Measurements from ENCODE around the gene CAPN9.

The CAPN9 gene

GRCh38 chr1:230822092-230822581 lies 74.9 kb downstream of the CAPN9 start:
- CTCF ChIA-PET, result no interaction called here
- no peak for TF ChIP-seq HOXA7 (CRISPR knock-in tag; IDR thresholded peaks at IDR 0.05; ENCODE audit: borderline replicate concordance)
- TF ChIP-seq ZNF350 (tag by site-specific recombination; IDR thresholded peaks at IDR 0.05), result no peak
- no peak for TF ChIP-seq BCL11B (tag by site-specific recombination; IDR thresholded peaks at IDR 0.05; ENCODE audit: low read depth)
- no peak for TF ChIP-seq ZBTB44 (tag by site-specific recombination; IDR thresholded peaks at IDR 0.05)
- no peak for TF ChIP-seq ZNF76 (tag by site-specific recombination; IDR thresholded peaks at IDR 0.05; ENCODE audit: borderline replicate concordance, low read depth)
- TF ChIP-seq ZNF292 (tag by site-specific recombination; IDR thresholded peaks at IDR 0.05; ENCODE audit: borderline replicate concordance, low read depth), result no peak
- no peak for TF ChIP-seq ZNF600 (tag by site-specific recombination; IDR thresholded peaks at IDR 0.05)
- no peak for TF ChIP-seq IKZF3 (tag by site-specific recombination; IDR thresholded peaks at IDR 0.05)
- no peak for TF ChIP-seq ZNF544 (tag by site-specific recombination; IDR thresholded peaks at IDR 0.05)
- POLR2A ChIA-PET, result interaction anchor here (0.5 kb wide), 1 partner anchor 197 kb away, joined by 3 read pairs; no protein-coding TSS in a partner anchor

DNA sequence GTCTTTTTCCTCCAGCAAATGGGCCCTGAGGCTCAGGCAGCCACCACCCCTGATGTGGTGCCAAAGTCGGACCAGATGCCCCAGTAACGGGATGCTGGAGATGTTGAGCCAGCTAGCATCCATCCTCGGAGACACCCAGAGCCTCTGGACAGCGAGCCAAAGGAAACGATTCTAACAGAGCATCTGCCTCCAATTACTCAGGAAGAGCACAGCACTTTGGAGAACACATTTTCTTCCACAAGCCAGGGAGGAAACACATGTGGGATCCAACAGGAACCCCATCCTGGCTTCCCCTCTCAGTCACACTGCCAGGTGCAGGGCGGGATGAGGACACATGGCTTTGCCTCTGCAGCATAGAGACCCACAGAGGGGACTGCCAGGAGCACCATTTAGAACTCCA lies 76.2 kb downstream of the CAPN9 start:
- H3K27ac ChIP-seq (ENCODE audit: extremely low read depth, low read depth, low read length), result no peak overlapping the region
- ChIA-PET CTCF (no interaction called here), POLR2A (no interaction called here)
- H3K4me3 ChIP-seq (ENCODE audit: low read depth, low read length), result no peak overlapping the region
- TF ChIP-seq ZNF529 (tag by site-specific recombination; IDR thresholded peaks at IDR 0.05; ENCODE audit: insufficient replicate concordance), result no peak
- TF ChIP-seq, protein P1, sequence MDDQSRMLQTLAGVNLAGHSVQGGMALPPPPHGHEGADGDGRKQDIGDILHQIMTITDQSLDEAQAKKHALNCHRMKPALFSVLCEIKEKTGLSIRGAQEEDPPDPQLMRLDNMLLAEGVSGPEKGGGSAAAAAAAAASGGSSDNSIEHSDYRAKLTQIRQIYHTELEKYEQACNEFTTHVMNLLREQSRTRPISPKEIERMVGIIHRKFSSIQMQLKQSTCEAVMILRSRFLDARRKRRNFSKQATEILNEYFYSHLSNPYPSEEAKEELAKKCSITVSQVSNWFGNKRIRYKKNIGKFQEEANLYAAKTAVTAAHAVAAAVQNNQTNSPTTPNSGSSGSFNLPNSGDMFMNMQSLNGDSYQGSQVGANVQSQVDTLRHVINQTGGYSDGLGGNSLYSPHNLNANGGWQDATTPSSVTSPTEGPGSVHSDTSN (CRISPR knock-in tag; IDR thresholded peaks at IDR 0.05), result no peak
- no peaks in the 10 kb centered on the region for H3K36me3 ChIP-seq (ENCODE audit: control insufficient read depth in 2 of 2, insufficient read depth in 1 of 2, low read length in 2 of 2)
- H3K9me3 ChIP-seq (ENCODE audit: control insufficient read depth, insufficient read depth, low read depth, low read length), result no peaks in the 10 kb centered on the region
- no peaks in the 10 kb centered on the region for H3K4me1 ChIP-seq (ENCODE audit: control insufficient read depth, insufficient read depth, low read length)

More at GRCh38 chr1:230822092-230822581, 74.9 kb downstream of the CAPN9 start:
- Histone ChIP-seq H3K9me3 (ENCODE audit: control insufficient read depth, insufficient read depth, low read depth, low read length) (no peaks in the 10 kb centered on the region), H3K27ac (ENCODE audit: extremely low read depth, low read depth, low read length) (no peak overlapping the region), H3K36me3 (ENCODE audit: control insufficient read depth in 2 of 2, insufficient read depth in 1 of 2, low read length in 2 of 2) (no peaks in the 10 kb centered on the region), H3K4me1 (ENCODE audit: control insufficient read depth, insufficient read depth, low read length) (no peaks in the 10 kb centered on the region), H3K4me3 (ENCODE audit: low read depth, low read length) (no peak overlapping the region)

DNA sequence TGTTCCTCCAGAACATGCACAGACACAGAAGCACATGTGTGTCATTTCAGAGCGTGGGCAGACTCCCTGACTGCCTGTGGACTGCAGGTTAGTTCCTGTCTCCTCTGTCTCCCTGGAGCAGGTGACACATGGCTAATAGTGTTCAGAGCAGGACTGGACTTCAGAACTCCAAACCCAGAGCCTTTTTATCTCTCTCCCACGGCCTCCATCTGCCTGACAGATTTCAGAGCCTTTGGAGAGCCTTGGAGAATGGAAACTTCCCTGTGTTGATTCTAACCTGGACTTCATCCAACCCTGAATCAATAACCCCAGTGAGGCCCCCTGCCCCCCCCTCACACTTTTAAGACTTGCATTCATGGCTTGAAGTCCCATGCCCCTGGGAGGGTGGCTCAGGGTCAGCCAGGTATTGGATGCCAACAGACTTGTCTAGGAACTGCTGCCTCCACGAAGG lies 76.8 kb downstream of the CAPN9 start:
- ChIA-PET POLR2A (no interaction called here), CTCF (no interaction called here)
- Histone ChIP-seq H3K27ac (ENCODE audit: extremely low read depth, low read depth, low read length) (no peak overlapping the region), H3K4me1 (ENCODE audit: control insufficient read depth, insufficient read depth, low read length) (no peaks in the 10 kb centered on the region), H3K36me3 (ENCODE audit: control insufficient read depth in 2 of 2, insufficient read depth in 1 of 2, low read length in 2 of 2) (no peaks in the 10 kb centered on the region), H3K4me3 (ENCODE audit: low read depth, low read length) (no peak overlapping the region), H3K9me3 (ENCODE audit: control insufficient read depth, insufficient read depth, low read depth, low read length) (no peaks in the 10 kb centered on the region)
- TF ChIP-seq, protein P2, sequence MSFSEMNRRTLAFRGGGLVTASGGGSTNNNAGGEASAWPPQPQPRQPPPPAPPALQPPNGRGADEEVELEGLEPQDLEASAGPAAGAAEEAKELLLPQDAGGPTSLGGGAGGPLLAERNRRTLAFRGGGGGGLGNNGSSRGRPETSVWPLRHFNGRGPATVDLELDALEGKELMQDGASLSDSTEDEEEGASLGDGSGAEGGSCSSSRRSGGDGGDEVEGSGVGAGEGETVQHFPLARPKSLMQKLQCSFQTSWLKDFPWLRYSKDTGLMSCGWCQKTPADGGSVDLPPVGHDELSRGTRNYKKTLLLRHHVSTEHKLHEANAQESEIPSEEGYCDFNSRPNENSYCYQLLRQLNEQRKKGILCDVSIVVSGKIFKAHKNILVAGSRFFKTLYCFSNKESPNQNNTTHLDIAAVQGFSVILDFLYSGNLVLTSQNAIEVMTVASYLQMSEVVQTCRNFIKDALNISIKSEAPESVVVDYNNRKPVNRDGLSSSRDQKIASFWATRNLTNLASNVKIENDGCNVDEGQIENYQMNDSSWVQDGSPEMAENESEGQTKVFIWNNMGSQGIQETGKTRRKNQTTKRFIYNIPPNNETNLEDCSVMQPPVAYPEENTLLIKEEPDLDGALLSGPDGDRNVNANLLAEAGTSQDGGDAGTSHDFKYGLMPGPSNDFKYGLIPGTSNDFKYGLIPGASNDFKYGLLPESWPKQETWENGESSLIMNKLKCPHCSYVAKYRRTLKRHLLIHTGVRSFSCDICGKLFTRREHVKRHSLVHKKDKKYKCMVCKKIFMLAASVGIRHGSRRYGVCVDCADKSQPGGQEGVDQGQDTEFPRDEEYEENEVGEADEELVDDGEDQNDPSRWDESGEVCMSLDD (tag by site-specific recombination; IDR thresholded peaks at IDR 0.05), result no peak
- TF ChIP-seq REPIN1 (tag by site-specific recombination; IDR thresholded peaks at IDR 0.05; ENCODE audit: low read depth) (no peak), ZNF549 (tag by site-specific recombination; IDR thresholded peaks at IDR 0.05) (no peak), ZNF391 (tag by site-specific recombination; IDR thresholded peaks at IDR 0.05; ENCODE audit: borderline replicate concordance, low read depth) (no peak), WT1 (tag by site-specific recombination; IDR thresholded peaks at IDR 0.05) (no peak), ZNF623 (tag by site-specific recombination; IDR thresholded peaks at IDR 0.05) (no peak), GLI4 (tag by site-specific recombination; IDR thresholded peaks at IDR 0.05) (no peak), SCRT1 (tag by site-specific recombination; IDR thresholded peaks at IDR 0.05; ENCODE audit: borderline replicate concordance) (no peak), ZNF571 (tag by site-specific recombination; IDR thresholded peaks at IDR 0.05) (no peak), ZNF596 (tag by site-specific recombination; IDR thresholded peaks at IDR 0.05) (no peak), ZNF24 (tag by site-specific recombination; IDR thresholded peaks at IDR 0.05) (no peak), ZBTB44 (tag by site-specific recombination; IDR thresholded peaks at IDR 0.05) (no peak), ZSCAN4 (tag by site-specific recombination; IDR thresholded peaks at IDR 0.05) (no peak), ZNF600 (tag by site-specific recombination; IDR thresholded peaks at IDR 0.05) (no peak), ZBTB21 (tag by site-specific recombination; IDR thresholded peaks at IDR 0.05) (no peak)
